HG03135 (cell line): ENCODE data around the gene SKA2.
"Not testable (repeated sequence)": the region's sequence is repeated elsewhere in the genome, so short reads cannot be mapped to it uniquely, and the experiment has no call there.

Experiments used
- ATAC-seq: cut with Tn5 transposase; IDR thresholded peaks from one replicate; pipeline ENCODE4 v1.9.1; 2021; ENCODE audit warnings: mild to moderate bottlenecking, moderate library complexity; ENCODE audit not compliant: unreplicated experiment

SKA2 gene

DNA sequence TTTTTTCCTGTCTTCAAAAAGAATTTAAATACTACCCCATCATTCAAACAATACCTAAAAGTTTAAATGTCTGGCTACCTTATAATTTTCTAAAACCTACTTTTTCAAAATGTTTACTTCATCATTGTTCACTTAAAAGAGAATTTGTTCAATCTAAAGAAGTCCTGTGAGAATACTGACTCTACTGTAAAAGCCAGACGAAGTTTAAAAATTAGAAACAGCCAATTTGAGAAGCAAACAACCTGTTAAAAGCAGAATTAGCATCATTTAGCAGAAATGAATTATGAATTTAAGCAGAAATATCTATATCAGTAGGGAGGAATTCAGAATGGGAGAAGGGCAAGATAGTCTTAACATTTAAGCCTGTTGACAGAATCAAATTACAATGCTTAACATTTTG, 2.1 kb downstream of the SKA2 start:
- ATAC-seq = no peak

DNA sequence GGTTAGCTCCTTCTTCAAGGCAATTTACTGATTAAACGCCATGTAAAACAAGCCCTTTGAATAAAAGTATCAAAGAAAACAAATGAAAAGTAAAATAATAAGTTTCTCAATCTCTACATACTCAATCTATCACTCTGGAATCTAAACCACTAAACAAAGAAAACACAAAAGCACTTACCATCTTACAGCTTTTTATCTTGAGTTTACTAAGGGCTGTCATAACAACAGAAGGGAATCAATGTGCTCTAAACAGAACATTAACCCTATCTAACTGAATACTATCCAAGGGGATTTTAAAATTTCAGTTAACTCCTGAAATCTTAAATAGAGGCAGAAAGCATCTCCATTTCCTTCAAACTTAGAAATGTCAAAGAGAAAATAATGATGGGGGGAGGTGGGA, 3.4 kb downstream of the SKA2 start:
- ATAC-seq = no peak

DNA sequence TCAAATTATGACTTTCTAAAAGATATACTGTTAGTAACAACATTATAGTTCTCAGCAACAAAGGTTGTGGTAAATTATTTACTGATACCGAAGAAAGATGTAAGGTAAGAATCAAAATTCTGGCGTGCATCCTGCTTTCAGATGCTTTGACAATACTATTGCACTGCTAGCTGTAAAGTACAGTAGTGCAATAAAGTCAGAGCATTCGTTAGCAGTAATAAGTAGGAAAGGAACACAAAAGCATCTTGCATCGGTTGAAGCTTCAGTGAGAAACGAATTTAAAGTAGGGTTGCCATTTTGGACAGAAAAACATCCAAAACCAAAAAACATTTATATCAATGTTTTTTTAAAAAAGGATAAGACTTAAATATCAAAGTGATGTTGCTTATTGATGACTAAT, 4.0 kb downstream of the SKA2 start:
- ATAC-seq = no peak

DNA sequence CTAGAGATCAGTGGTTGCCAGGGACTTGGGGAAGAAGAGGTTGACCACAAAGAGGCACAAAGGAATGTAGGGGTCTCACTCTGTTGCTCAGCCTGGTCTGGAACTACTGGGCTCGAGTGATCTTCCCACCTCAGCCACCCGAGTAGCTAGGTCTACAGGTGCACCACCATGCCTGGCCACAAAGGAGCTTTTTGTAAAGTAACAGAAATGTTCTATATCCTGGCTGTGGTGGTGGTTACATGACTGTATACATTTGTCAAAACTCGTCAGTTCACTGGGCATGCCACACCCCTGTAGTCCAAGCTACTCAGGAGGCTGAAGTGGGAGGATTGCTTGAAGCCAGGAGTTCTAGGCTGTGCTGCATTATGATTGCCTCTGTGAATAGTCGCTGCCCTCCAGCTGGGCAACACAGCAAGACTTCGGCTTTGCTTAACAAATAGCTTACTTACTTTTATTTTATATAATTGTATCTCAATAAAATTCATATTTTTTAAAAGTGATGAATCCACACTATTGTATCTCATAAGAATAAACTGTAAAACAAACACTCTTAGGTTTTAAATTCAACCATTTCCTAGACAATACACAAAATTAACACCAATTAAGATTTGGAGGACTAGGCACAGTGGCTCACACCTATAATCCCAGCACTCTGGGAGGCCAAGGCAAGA, 5.0 kb downstream of the SKA2 start:
- no peak for ATAC-seq

DNA sequence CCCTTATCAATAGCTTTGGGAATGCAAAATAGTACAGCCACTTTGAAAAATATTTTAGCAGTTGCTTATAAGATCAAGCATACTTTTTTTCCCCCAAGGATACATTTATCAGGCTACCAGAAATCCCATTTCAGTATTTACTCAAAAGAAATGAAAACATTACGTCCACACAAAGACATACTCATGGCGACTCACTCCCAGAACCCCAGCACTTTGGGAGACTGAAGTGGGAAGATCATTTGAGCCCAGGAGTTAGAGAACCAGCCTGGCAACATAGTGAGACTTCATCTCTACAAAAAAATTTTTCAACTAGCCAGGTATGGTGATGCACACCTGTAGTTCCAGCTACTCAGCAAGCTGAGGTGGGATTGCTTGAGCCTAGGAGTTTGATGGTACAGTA, 5.9 kb downstream of the SKA2 start:
- no peak for ATAC-seq

DNA sequence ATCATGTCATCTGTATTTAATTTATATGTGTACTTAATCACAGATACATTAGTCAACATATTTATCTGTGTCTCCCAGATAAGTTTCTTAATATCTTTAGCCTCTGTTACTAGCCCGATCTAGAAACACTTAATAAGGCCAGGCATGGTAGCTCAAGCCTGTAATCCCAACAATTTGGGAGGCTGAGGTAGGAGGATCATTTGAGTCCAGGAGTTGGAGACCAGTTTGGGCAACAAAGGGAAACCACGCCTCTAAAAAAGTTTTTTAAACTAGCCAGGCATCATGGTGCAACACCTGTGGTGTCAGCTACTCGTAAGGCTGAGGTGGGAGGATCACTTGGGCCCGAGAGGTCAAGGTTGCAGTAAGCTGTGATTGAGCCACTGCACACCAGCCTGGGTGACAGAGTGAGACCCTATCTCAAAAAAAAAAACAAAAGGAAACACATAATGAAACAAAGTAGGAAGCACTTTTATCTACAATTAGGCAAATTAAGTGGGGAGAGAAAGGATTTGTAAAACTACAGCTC, 9.4 kb downstream of the SKA2 start:
- no peak for ATAC-seq

DNA sequence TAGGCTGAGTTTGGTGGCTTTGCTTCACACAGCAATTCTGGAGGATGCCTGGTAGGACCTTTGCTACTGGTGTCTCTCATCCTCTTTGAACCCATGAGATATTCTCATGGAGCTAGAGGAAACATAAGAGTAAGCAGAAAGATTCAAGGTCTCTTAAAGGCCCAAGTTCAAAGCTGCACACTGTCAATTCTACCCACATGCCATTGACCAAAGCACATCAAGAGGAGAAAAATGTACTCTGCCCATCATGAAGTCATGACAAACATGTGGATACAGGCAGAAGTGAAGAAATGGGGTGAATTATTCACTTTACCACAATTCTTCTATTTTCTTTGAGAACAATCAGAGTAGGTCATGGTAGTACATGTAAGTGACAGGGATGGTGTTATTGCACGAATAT, 13.1 kb downstream of the SKA2 start:
- no peak for ATAC-seq

DNA sequence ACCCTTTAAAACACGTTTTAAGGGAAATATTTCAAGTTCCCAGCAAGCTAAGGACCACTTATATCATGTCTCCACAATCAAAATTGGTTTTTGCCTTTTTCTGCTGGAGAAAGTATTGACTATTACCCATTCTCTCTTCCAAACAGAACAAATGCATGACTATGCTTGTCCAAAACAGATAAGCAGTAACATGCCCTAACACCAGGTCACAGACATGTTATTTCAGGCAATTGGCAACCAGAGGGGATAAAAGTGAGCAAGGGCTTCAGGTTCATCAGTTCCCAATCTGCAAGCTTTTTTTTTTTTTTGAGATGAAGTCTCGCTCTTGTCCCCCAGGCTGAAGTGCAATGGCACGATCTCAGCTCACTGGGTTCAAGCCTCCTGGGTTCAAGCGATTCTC, 15.0 kb downstream of the SKA2 start:
- no peak for ATAC-seq

DNA sequence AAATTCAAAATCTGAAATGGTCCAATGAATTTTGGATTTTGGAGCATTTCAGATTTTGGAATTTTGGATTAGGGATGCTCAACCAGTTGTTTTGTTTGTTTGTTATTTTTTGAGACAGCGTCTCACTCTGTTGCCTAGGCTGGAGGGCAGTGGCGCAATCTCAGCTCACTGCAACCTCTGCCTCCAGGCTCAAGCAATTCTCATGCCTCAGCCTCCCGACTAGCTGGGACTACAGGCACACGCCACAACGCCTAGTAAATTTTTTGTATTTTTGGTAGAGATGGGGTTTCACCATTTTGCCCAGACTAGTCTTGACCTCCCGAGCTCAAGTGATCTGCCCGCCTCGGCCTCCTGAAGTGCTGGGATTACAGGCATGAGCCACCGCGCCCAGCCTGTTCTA, 16.6 kb downstream of the SKA2 start:
- ATAC-seq = not testable (repeated sequence)

DNA sequence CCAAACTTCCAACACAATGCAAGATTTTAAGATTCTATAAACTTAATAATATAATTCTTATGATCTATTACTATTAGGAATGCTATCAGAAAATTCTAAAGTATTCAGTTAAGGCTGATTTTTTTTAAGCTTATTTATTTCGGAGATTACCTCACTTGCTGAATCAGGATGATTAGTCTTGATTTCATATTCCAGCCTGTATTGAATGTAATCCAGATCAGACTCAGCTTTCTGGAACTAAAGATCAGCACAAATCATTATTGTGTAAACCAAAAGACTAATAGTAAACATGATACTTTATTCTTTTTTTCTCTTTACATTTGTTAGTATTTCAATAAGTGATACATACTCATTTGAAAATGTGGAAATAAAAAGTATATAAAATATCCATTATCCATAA, 23.9 kb downstream of the SKA2 start:
- ATAC-seq = no peak

DNA sequence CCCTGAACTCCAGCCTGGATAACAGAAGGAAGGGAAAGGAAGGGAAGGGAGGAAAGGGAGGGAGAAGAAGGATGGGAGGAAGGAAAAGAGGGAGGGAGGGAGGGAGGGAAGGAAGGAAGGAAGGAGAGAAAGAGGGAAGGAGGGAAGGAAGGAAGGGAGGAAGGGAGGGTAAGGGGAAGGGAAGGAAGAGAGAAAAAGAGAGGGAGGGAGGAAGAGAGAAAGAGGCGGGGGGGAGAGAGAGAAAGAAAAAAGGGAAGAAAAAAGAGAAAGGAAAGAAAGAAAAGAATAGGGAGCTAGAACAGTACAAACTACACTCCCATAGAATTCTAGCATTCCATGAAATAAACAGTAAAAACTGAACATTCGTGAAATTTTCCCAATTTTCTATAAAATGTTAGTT, 25.2 kb downstream of the SKA2 start:
- ATAC-seq = no peak

DNA sequence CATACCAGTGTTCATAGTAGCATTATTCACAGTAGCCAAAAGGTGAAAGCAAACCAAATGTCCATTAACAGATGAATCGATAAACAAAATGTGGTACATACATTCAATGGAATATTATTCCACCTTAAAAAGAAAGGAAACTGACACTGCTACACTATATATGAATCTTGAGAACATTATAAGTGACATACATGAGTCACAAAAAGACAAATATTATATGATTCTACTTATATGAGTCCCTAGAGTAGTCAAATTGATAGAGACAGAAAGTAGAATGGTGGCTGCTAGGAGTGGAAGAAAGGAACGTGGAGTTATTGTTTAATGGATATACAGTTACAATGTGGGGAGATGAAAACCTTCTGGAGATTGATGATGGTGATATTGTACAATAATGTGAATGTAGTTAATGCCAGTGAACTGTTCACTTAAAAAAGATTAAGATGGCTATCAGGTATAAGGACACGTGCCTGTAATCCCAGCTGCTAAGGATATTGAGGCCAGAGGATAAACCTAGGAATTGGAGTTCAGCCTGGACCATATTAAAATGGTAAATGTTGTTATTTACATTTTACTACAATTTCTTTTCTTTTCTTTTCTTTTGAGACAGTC, 28.1 kb downstream of the SKA2 start:
- ATAC-seq = no peak

DNA sequence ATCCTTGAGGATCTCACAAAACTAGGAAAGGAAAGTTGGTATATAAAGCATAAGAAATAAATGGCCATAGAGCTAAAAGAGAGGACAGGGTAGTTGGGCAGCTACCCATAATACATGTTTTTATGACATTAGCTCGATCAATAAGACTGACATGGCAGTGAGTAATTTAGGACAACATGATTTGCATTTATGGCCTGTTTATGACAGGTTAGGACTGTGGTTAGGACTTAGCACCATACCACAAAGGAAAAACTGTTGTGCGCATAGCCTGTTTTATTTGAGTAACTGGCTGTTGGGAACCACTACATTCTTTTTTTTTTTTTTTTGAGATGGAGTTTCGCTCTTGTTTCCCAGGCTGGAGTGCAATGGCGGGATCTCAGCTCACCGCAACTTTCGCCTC, 30.3 kb downstream of the SKA2 start:
- ATAC-seq = no peak

DNA sequence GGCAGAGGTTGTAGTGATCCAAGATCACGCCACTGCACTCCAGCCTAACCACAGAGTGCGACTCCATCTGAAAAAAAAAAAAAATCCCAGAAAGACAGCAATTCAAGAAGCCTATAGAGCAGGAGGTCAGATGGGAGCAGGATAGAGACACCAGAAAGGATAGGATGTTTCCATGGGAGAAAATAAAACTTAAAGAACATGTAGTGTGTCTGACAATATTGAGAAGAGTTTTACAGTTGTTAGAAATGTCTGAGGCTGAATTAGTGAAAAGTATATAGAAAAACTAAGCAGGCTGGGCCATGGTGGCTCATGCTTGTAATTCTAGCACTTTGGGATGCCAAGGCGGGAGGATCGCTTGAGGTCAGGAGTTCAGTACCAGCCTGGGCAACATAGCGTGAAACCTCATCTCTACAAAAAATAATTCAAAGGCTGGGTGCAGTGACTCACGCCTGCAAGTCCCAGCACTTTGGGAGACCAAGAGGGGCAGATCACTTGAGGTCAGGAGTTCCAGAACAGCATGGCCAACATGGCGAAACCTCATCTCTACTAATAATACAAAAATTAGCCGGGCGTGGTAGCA, 33.0 kb downstream of the SKA2 start:
- ATAC-seq = no peak

DNA sequence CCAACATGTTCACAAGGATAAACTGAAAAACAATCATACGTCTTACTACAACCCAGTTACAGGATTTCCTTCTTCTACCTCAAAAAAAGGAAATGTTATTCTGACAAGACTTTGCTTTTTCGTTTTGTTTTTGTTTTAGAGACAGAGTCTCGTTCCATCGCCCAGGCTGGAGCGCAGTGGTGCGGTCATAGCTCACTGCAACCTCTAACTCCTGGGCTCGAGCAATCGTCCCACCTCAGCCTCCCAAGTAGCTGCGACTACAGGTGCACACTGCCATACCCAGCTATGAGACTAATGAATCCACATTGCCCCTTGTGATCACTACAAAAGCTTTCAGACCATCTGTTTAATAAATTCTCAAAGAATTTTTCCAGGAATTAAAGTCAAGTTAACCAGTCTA, 39.5 kb downstream of the SKA2 start:
- no peak for ATAC-seq

DNA sequence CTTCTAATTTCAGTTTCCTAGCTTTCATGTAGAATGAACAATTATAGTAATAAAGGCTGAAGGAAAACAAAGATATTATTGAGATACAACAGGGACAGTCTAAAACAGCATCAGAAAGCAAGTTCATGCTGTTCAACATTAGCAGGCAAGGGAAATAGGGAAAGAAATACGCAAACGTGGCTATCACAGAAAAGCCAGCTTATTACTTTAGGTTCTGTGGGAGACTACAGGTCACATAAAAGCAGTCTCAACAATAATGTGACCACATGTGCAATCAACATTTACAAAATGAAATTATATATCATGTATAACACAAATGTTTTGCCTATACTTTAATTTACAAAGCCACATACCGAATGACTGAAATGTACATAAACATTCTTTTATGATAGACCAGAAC, 43.4 kb downstream of the SKA2 start:
- no peak for ATAC-seq

DNA sequence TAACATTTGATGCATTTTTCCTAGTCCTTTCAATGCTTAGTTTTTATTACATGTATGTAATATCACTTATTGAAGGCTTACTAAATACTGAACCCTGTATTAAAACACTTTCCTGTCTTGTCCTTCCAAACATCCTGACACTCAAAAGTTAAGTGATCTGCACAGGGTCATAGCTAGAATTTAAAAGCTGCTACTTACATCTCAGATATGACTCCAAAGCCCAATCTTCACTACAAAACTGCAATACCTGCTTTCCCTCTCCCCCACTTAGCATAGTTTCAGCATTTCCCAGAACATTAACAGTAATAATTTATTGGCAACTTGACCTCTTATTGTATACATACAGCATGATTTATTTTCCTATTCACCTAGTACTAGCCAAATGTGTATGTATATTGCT, 44.0 kb downstream of the SKA2 start:
- no peak for ATAC-seq

DNA sequence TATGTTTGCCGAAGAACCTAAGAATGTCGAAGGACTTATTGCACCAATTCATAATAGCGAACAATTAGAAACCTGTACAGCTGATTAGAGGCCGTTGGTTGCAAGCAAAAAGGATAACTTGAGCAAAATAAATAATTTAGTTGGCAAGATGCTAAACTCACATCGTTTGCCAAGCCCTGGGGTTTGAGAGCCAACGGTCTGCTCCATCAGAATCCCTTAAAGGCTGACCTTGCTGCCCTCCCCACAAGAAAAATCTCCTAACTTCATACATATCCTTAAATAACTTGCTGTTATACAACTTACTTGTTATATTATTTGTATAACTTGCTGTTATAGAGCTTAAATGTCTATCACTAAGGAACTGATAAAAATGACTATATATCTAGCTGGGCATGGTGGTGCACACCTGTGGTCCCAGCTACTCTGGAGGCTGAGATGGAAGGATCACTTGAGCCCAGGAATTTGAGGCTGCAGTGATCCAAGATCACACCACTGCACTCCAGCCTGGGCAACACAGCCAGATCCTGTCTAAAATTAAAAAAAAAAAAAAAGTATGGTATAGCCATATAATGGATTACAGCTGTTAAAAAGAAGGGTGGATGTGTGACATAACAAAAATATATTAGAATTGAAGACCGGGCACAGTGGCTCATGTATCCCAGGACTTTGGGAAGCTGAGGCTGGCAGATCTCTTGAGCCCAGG, 46.4 kb downstream of the SKA2 start:
- no peak for ATAC-seq

DNA sequence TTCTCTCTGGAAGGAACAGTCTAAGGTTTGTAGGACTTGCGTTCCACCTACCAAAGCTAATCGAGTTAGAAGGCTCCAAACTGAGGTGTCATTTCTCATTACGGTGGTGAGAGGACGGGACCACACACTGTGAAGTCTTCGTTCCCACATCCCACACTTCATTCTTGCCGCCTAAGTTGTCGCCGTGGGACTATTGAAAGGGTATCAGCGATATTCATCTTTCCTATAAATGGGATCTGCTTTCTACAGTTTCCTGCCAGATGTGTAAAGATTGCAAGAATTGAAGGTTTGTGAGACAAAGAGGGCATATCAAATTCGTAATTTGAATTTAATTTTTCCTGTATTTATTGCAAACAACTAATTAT, 47.7 kb downstream of the SKA2 start:
- no peak for ATAC-seq

DNA sequence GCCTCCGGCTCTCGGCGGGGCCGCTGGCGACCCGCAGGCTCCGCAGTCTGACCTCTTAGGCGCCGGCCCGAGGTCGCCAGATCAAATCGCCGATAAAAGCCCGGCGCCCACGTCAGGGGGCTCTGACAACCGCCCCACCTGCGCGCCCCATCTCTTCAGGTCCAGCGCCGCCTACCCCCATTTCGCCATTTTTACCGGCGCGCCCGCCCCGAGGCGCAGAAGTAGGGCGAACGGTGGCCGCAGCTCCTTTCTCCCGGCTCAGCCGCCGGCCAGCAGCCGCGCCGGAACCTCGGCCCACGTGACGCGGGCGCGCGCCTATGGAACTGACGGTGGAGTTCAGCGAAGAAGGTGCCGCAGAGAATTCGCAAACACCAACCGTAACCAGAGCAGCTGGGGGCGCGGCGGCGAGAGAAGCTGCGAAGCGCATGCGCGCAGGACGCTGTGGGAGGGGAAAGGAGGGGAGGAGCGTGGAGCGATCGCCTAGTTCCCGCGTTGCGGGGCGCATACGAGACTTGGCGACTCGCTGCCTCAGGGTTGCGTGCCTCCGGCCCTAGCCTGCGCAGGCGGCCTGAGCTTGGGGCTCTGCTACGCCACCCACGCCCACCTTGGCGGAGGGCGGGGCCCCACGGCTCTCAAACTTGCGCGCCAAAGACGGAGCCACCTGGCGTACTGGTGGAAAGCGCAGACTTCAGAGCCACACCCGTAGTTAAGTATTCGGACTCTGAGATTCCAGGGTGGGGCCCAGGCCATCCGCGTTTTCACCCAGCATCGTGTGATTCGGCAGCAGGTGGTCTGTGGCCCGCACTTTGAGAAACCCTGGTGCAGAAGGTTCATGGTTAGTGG, 48.3 kb downstream of the SKA2 start, which contains the start of gene TRIM37:
Gene TRIM37 (minus strand): TSS at position 418 of the 843 bp plus-strand sequence. CDS start 419 bp downstream, outside the sequence.
- peak; percentile 92 for ATAC-seq
